Keratinocyte (primary cell): ENCODE data around the gene IRX4. TPM values are rescaled to one million over a fixed set of nuclear protein-coding genes. Genes with fewer than 3 reads are reported as not detected.

Source experiments
- DNase-seq: peaks from one replicate; pipeline ENCODE4 v3.0.0-alpha.2; 2011; ENCODE audit warnings: low read depth, missing footprints, low spot score
- FAIRE-seq: peaks from 2 replicates; lab custom pipeline; 2011; peaks lifted over from hg19 to GRCh38; lab: Jason Lieb, UNC
- H2AFZ ChIP-seq: 2 replicates; pipeline ENCODE4 v1.6.0; 2012; ENCODE audit warnings: low read length, control low read depth, inconsistent platforms; ENCODE audit not compliant: control insufficient read depth
- H3K27ac ChIP-seq: 2 replicates; pipeline ENCODE4 v1.5.1; 2011; ENCODE audit warnings: low read length; ENCODE audit not compliant: control insufficient read depth, insufficient read depth
- H3K27me3 ChIP-seq: 3 replicates; pipeline ENCODE4 v1.6.0; 2011; ENCODE audit warnings: low read length; ENCODE audit not compliant: control insufficient read depth, insufficient read depth; ENCODE audit errors: extremely low read depth
- H3K36me3 ChIP-seq, 2 experiments: 2 replicates in 1 of 2; 3 replicates in 1 of 2; pipeline ENCODE4 v1.5.1; 2011; ENCODE audit warnings: low read length in 2 of 2, mild to moderate bottlenecking in 1 of 2; ENCODE audit not compliant: control insufficient read depth in 2 of 2, insufficient read depth in 2 of 2; ENCODE audit errors: extremely low read depth in 1 of 2
- H3K4me1 ChIP-seq: 3 replicates; pipeline ENCODE4 v1.5.1; 2011; ENCODE audit warnings: low read length; ENCODE audit not compliant: control insufficient read depth, insufficient read depth; ENCODE audit errors: extremely low read depth
- H3K4me2 ChIP-seq: 3 replicates; pipeline ENCODE4 v1.6.0; 2011; ENCODE audit warnings: low read depth, low read length; ENCODE audit not compliant: control insufficient read depth, insufficient read depth; ENCODE audit errors: extremely low read depth
- H3K4me3 ChIP-seq, 3 experiments: fragments of 200-600 bp in 1 of 3; sonication (generic) in 1 of 3; 2 replicates in 2 of 3; 3 replicates in 1 of 3; pipeline ENCODE4 v1.5.1; 2011 to 2016; ENCODE audit warnings: low read length in 3 of 3, mild to moderate bottlenecking in 3 of 3, control low read depth in 2 of 3, inconsistent platforms in 1 of 3, low read depth in 1 of 3, mixed read lengths in 1 of 3, mixed run types in 1 of 3, moderate library complexity in 1 of 3; ENCODE audit not compliant: control insufficient read depth in 2 of 3, insufficient read depth in 2 of 3; ENCODE audit errors: extremely low read depth in 1 of 3
- H3K79me2 ChIP-seq: 2 replicates; pipeline ENCODE4 v1.6.0; 2012; ENCODE audit warnings: low read length; ENCODE audit not compliant: control insufficient read depth, insufficient read depth
- H3K9ac ChIP-seq: 3 replicates; pipeline ENCODE4 v1.6.0; 2011; ENCODE audit warnings: low read length; ENCODE audit not compliant: control insufficient read depth, insufficient read depth; ENCODE audit errors: extremely low read depth
- H3K9me1 ChIP-seq: 3 replicates; pipeline ENCODE4 v1.6.0; 2011; ENCODE audit warnings: low read length; ENCODE audit not compliant: control insufficient read depth, insufficient read depth; ENCODE audit errors: extremely low read depth
- H3K9me3 ChIP-seq: 2 replicates; pipeline ENCODE4 v1.5.1; 2012; ENCODE audit warnings: low read depth, low read length; ENCODE audit not compliant: control insufficient read depth
- H4K20me1 ChIP-seq: 3 replicates; pipeline ENCODE4 v1.6.0; 2011; ENCODE audit warnings: low read length; ENCODE audit not compliant: control insufficient read depth, insufficient read depth; ENCODE audit errors: extremely low read depth
- EZH2 ChIP-seq: IDR thresholded peaks from one replicate; pipeline ENCODE4 v1.6.1; 2012; ENCODE audit warnings: inconsistent platforms, mild to moderate bottlenecking, low read length, moderate library complexity
- dilution Hi-C: fragments of 300-500 bp; cut with MboI; formaldehyde crosslinking; loops from one replicate; pipeline ENCODE4 v1.7.0; 2020; ENCODE audit warnings: low sequenced_read_pairs; ENCODE audit not compliant: extremely low pct_ligation_motif_present
- polyA plus RNA-seq, 5 experiments: library from polyadenylated mRNA; depleted of rRNA in 3 of 5; stranded (reverse) in 3 of 5; stranded (forward) in 1 of 5; unstranded in 1 of 5; fragments of >200 nt; gene quantifications; 1 replicate in 1 of 5; 2 replicates in 3 of 5; 3 replicates in 1 of 5; pipeline versions ENCODE4 v1.2.1 to v1.2.3, GENCODE V29; 2011 to 2012; ENCODE audit warnings: missing spikeins in 2 of 5, low read depth in 1 of 5, low replicate concordance in 1 of 5
- TF ChIP-seq, protein P1 (sequence below), 3 experiments: IDR thresholded peaks in 1 of 3; conservative IDR thresholded peaks in 1 of 3; optimal IDR thresholded peaks in 1 of 3; 2 replicates in 2 of 3; 3 replicates in 1 of 3; pipeline versions ENCODE3 to v1.5.1; 2011; ENCODE audit warnings: low read length in 3 of 3, mild to moderate bottlenecking in 3 of 3, moderate library complexity in 2 of 3, control low read depth in 1 of 3, inconsistent platforms in 1 of 3; ENCODE audit not compliant: insufficient read depth in 2 of 3; ENCODE audit errors: extremely low read depth in 1 of 3

Gene IRX4
- polyA plus RNA-seq, 1 donor (not counting 4 experiments of a cell fraction or from before 2014, with no cell fraction given): 18.2 TPM

DNA sequence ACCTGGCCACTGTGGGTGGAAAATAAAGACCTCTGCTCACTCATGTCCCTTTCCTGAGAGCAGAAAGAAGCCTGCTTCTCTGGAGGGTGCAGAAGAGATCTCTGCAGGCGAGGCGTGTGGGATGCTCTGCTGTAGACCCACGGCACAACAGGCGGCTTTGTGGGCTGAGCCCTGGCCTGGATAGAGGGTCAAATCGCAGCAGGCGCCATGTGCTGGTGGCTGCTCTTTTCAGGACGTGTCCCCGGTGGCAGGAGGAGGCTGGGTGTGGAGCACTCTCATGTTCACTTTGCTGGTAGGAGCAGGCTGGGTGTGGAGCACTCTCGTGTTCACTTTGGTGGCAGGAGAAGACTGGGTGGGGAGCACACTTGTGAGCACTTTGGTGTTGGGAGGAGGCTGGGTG lies 35.1 kb downstream of the IRX4 start:
- DNase-seq (no peak), FAIRE-seq (no peak)
- Histone ChIP-seq H3K27me3 (peaks cover 10% of the 10 kb centered on the region), H4K20me1 (no peaks in the 10 kb centered on the region), H3K27ac (no peak overlapping the region), H3K9me3 (no peaks in the 10 kb centered on the region), H3K4me2 (no peak overlapping the region), H3K79me2 (no peaks in the 10 kb centered on the region), H3K36me3 (no peaks in the 10 kb centered on the region), H3K4me3 (no peak overlapping the region), H3K4me1 (no peaks in the 10 kb centered on the region), H3K9ac (no peak overlapping the region), H2AFZ (no peak overlapping the region), H3K9me1 (no peaks in the 10 kb centered on the region)
- TF ChIP-seq, protein P1, sequence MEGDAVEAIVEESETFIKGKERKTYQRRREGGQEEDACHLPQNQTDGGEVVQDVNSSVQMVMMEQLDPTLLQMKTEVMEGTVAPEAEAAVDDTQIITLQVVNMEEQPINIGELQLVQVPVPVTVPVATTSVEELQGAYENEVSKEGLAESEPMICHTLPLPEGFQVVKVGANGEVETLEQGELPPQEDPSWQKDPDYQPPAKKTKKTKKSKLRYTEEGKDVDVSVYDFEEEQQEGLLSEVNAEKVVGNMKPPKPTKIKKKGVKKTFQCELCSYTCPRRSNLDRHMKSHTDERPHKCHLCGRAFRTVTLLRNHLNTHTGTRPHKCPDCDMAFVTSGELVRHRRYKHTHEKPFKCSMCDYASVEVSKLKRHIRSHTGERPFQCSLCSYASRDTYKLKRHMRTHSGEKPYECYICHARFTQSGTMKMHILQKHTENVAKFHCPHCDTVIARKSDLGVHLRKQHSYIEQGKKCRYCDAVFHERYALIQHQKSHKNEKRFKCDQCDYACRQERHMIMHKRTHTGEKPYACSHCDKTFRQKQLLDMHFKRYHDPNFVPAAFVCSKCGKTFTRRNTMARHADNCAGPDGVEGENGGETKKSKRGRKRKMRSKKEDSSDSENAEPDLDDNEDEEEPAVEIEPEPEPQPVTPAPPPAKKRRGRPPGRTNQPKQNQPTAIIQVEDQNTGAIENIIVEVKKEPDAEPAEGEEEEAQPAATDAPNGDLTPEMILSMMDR (optimal IDR thresholded peaks at IDR 0.05 in 1 of 3, IDR thresholded peaks at IDR 0.05 in 1 of 3, conservative IDR thresholded peaks at IDR 0.05 in 1 of 3; ENCODE audit: extremely low read depth in 1 of 3, insufficient read depth in 2 of 3, low read length in 3 of 3): no peak
- dilution Hi-C loops: no loop called here

DNA sequence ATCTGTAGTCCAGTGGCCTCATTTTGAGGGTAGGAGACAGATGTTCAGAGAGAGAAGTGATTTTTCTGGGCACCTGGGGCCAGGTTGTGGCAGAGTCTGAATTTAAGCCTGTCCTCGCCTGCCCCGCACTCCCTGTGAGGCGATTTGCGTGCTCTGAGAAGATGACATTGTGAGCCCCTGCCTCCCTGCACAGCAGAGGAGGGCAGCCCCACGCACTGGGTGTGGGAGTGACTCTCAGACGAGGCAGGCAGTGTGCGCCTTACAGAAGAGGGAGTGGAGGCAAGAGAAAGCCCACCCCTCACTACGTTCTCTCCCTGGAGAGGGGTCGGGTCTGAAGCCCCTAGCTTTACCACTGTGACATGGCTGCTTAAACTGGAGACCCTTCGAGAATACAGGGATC lies 35.7 kb downstream of the IRX4 start:
- Histone ChIP-seq H3K9me3 (no peaks in the 10 kb centered on the region), H3K36me3 (no peaks in the 10 kb centered on the region), H3K9ac (no peak overlapping the region), H3K4me1 (no peaks in the 10 kb centered on the region), H3K9me1 (no peaks in the 10 kb centered on the region), H2AFZ (no peak overlapping the region), H4K20me1 (no peaks in the 10 kb centered on the region), H3K27me3 (peaks cover 10% of the 10 kb centered on the region), H3K27ac (no peak overlapping the region), H3K4me3 (no peak overlapping the region), H3K79me2 (no peaks in the 10 kb centered on the region), H3K4me2 (no peak overlapping the region)
- TF ChIP-seq, protein P1 (optimal IDR thresholded peaks at IDR 0.05 in 1 of 3, IDR thresholded peaks at IDR 0.05 in 1 of 3, conservative IDR thresholded peaks at IDR 0.05 in 1 of 3; ENCODE audit: extremely low read depth in 1 of 3, insufficient read depth in 2 of 3, low read length in 3 of 3): no peak
- no peak for TF ChIP-seq EZH2
- dilution Hi-C loops: no loop called here
- FAIRE-seq (no peak), DNase-seq (no peak)
